ENCODE results near the gene ASIC4.
A peak's percentile ranks its signal among the peaks of the same experiment; 100 is the strongest.

DNA sequence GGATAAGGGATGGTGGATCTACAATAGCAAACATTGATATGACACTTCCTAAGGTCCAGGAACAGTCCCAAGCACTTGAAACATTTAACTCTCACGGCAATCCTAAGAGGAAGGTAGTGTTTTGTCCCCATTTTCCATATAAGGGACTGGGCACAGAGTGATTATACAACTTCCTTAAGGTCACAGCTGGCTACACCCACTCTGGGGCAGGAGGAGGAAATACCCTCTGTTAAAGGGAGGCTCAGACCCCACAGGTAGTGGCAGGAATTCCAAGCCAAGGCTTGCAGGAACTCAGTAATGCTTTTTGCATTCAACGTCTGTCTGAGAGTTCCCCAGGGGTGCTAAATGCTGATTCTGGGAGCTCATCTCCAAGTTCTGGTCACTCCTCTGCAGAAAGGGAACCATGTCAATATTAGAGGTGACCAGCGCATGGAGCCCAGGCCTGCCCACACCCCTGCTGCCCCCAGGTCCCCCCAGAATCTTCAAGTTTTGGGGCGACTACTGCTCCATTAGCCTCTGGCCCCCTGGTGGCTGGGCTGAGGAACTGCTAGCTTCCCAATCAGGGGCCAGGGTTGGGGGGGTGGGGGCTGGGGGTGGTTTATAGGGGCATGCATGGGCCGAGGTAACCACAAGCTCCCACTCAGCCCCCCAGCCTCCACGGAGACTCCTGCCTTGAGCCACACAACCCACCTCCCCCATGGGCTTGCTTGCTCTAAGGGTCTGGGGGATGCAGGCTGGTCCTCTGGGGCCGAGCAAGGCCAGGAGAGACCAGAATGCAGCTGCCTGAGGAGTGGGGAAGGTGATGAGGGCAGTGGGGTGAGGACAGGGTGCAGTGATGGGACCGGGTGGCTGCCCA, 46.0 kb downstream of the ASIC4 start:
- TF ChIP-seq EP300 (IDR thresholded peaks at IDR 0.05; ENCODE audit: borderline replicate concordance) (no peak), TCF12 (IDR thresholded peaks at IDR 0.05; ENCODE audit: low read depth) (no peak), MAX (IDR thresholded peaks at IDR 0.05) (no peak), TEAD4 (IDR thresholded peaks at IDR 0.05) (no peak), EGR1 (IDR thresholded peaks at IDR 0.05) (no peak), CEBPB (IDR thresholded peaks at IDR 0.05) (no peak), REST (IDR thresholded peaks at IDR 0.05; ENCODE audit: low read depth) (no peak), YY1 (IDR thresholded peaks at IDR 0.05; ENCODE audit: low read depth) (no peak), ZBTB7A (IDR thresholded peaks at IDR 0.05; ENCODE audit: low read depth) (no peak), USF1 (IDR thresholded peaks at IDR 0.05) (no peak), RAD21 (IDR thresholded peaks at IDR 0.05; ENCODE audit: low read depth) (peak; percentile 16; the same call in 1 of the 2 replicates)
